Activated naive CD8-positive, alpha-beta T cell (primary cell): Measurements from ENCODE around the gene CUL9.

Experiments used
- H3K27ac Mint-ChIP-seq: one replicate; pipeline ENCODE4 v1.8.0; 2021; ENCODE audit warnings: mixed read lengths
- H3K27me3 Mint-ChIP-seq: one replicate; pipeline ENCODE4 v1.8.0; 2021; ENCODE audit warnings: mixed read lengths
- H3K36me3 Mint-ChIP-seq: one replicate; pipeline ENCODE4 v1.8.0; 2021; ENCODE audit warnings: mixed read lengths
- H3K4me1 Mint-ChIP-seq: one replicate; pipeline ENCODE4 v1.8.0; 2021; ENCODE audit warnings: low read depth, mixed read lengths
- H3K4me3 Mint-ChIP-seq: one replicate; pipeline ENCODE4 v1.8.0; 2021; ENCODE audit warnings: mild to moderate bottlenecking, mixed read lengths
- H3K9me3 Mint-ChIP-seq: one replicate; pipeline ENCODE4 v1.8.0; 2021; ENCODE audit warnings: low read depth, mixed read lengths

CUL9 gene

GRCh38 chr6:43222418-43223059, 40.5 kb downstream of the CUL9 start:
- Mint-ChIP-seq H3K4me3 (peak overlapping the region; percentile 60), H3K27me3 (no peaks in the 10 kb centered on the region), H3K36me3 (peaks cover 14% of the 10 kb centered on the region), H3K4me1 (peaks cover 53% of the 10 kb centered on the region), H3K9me3 (no peaks in the 10 kb centered on the region), H3K27ac (peak overlapping the region; percentile 100)

- Mint-ChIP-seq H3K27ac (peak overlapping the region; percentile 100), H3K36me3 (peaks cover 13% of the 10 kb centered on the region), H3K4me3 (peak overlapping the region; percentile 60), H3K4me1 (peaks cover 60% of the 10 kb centered on the region), H3K9me3 (no peaks in the 10 kb centered on the region), H3K27me3 (no peaks in the 10 kb centered on the region)
These were observed 41.2 kb downstream of the CUL9 start for GRCh38 chr6:43223175-43223574.

- Mint-ChIP-seq H3K27me3 (no peaks in the 10 kb centered on the region), H3K4me3 (peak overlapping the region; percentile 69), H3K9me3 (no peaks in the 10 kb centered on the region), H3K4me1 (peaks cover 65% of the 10 kb centered on the region), H3K36me3 (peaks cover 13% of the 10 kb centered on the region), H3K27ac (peak overlapping the region; percentile 100)
These were observed 44.3 kb downstream of the CUL9 start for GRCh38 chr6:43226192-43226851.

GRCh38 chr6:43228951-43229802, 47.2 kb downstream of the CUL9 start, which contains the start of gene DNPH1:
TSS of gene DNPH1 (minus strand) at chr6:43229481. CDS start at chr6:43229456, 25 bp downstream.
- Mint-ChIP-seq H3K4me1 (peaks cover 42% of the 10 kb centered on the region), H3K4me3 (peak within 1 kb of the TSS; percentile 93), H3K36me3 (peaks cover 10% of the 10 kb centered on the region), H3K27ac (peak within 1 kb of the TSS; percentile 100), H3K9me3 (no peaks in the 10 kb centered on the region), H3K27me3 (no peaks in the 10 kb centered on the region)

- no peaks in the 10 kb centered on the region for H3K27me3 Mint-ChIP-seq
- peaks cover 8% of the 10 kb centered on the region for H3K36me3 Mint-ChIP-seq
- no peaks in the 10 kb centered on the region for H3K9me3 Mint-ChIP-seq
- H3K4me1 Mint-ChIP-seq: peaks cover 36% of the 10 kb centered on the region
- peak overlapping the region; percentile 95 for H3K27ac Mint-ChIP-seq
- peak overlapping the region; percentile 88 for H3K4me3 Mint-ChIP-seq
These were observed 48.0 kb downstream of the CUL9 start for GRCh38 chr6:43229803-43230620.

GRCh38 chr6:43231053-43231452, 49.1 kb downstream of the CUL9 start:
- Mint-ChIP-seq H3K4me1 (peaks cover 26% of the 10 kb centered on the region), H3K27ac (no peak overlapping the region), H3K9me3 (no peaks in the 10 kb centered on the region), H3K36me3 (peaks cover 4% of the 10 kb centered on the region), H3K27me3 (no peaks in the 10 kb centered on the region), H3K4me3 (peak overlapping the region; percentile 25)

- H3K27ac Mint-ChIP-seq: no peak overlapping the region
- no peaks in the 10 kb centered on the region for H3K36me3 Mint-ChIP-seq
- peak overlapping the region; percentile 25 for H3K4me3 Mint-ChIP-seq
- H3K4me1 Mint-ChIP-seq: peaks cover 18% of the 10 kb centered on the region
- no peaks in the 10 kb centered on the region for H3K9me3 Mint-ChIP-seq
- peaks cover 2% of the 10 kb centered on the region for H3K27me3 Mint-ChIP-seq
These were observed 49.9 kb downstream of the CUL9 start for GRCh38 chr6:43231735-43232450.

- peaks cover 4% of the 10 kb centered on the region for H3K36me3 Mint-ChIP-seq
- H3K27ac Mint-ChIP-seq: no peak overlapping the region
- no peak overlapping the region for H3K4me3 Mint-ChIP-seq
- H3K27me3 Mint-ChIP-seq: peaks cover 9% of the 10 kb centered on the region
- no peaks in the 10 kb centered on the region for H3K4me1 Mint-ChIP-seq
- H3K9me3 Mint-ChIP-seq: no peaks in the 10 kb centered on the region
These were observed 53.8 kb downstream of the CUL9 start for GRCh38 chr6:43235841-43236240.

GRCh38 chr6:43239054-43239453, 57.1 kb downstream of the CUL9 start:
- Mint-ChIP-seq H3K4me3 (no peak overlapping the region), H3K36me3 (peaks cover 4% of the 10 kb centered on the region), H3K9me3 (no peaks in the 10 kb centered on the region), H3K27ac (no peak overlapping the region), H3K27me3 (peaks cover 18% of the 10 kb centered on the region), H3K4me1 (no peaks in the 10 kb centered on the region)

GRCh38 chr6:43240950-43241349, 59.0 kb downstream of the CUL9 start:
- Mint-ChIP-seq H3K9me3 (no peaks in the 10 kb centered on the region), H3K4me1 (no peaks in the 10 kb centered on the region), H3K27me3 (peaks cover 18% of the 10 kb centered on the region), H3K4me3 (no peak overlapping the region), H3K36me3 (peaks cover 4% of the 10 kb centered on the region), H3K27ac (no peak overlapping the region)

GRCh38 chr6:43241446-43241845, 59.5 kb downstream of the CUL9 start:
- H3K36me3 Mint-ChIP-seq: peaks cover 4% of the 10 kb centered on the region
- H3K27ac Mint-ChIP-seq: no peak overlapping the region
- peaks cover 16% of the 10 kb centered on the region for H3K27me3 Mint-ChIP-seq
- no peaks in the 10 kb centered on the region for H3K9me3 Mint-ChIP-seq
- H3K4me1 Mint-ChIP-seq: no peaks in the 10 kb centered on the region
- no peak overlapping the region for H3K4me3 Mint-ChIP-seq

- Mint-ChIP-seq H3K36me3 (peaks cover 4% of the 10 kb centered on the region), H3K27me3 (peaks cover 16% of the 10 kb centered on the region), H3K9me3 (no peaks in the 10 kb centered on the region), H3K4me3 (no peak within 1 kb of the TSS), H3K4me1 (peaks cover 10% of the 10 kb centered on the region), H3K27ac (no peak within 1 kb of the TSS)
These were observed 61.1 kb downstream of the CUL9 start, which contains the start of gene TTBK1 for GRCh38 chr6:43242908-43243663. TSS of gene TTBK1 (plus strand) at chr6:43243481. CDS start at chr6:43246661, 3,180 bp downstream.

GRCh38 chr6:43243664-43244321, 61.8 kb downstream of the CUL9 start:
- H3K27me3 Mint-ChIP-seq: peaks cover 16% of the 10 kb centered on the region
- H3K4me1 Mint-ChIP-seq: peaks cover 10% of the 10 kb centered on the region
- H3K9me3 Mint-ChIP-seq: no peaks in the 10 kb centered on the region
- H3K4me3 Mint-ChIP-seq: no peak overlapping the region
- H3K27ac Mint-ChIP-seq: no peak overlapping the region
- peaks cover 4% of the 10 kb centered on the region for H3K36me3 Mint-ChIP-seq
